ENCODE measurements around the gene SYNDIG1.

SYNDIG1 gene

GRCh38 chr20:24469116-24469893 lies at the start of gene SYNDIG1:
Gene SYNDIG1, plus strand, starts transcription at chr20:24469629. Its CDS starts 73,469 bp downstream, at chr20:24543098.
- no peak for DNase-seq (ENCODE audit: low read depth)

DNA sequence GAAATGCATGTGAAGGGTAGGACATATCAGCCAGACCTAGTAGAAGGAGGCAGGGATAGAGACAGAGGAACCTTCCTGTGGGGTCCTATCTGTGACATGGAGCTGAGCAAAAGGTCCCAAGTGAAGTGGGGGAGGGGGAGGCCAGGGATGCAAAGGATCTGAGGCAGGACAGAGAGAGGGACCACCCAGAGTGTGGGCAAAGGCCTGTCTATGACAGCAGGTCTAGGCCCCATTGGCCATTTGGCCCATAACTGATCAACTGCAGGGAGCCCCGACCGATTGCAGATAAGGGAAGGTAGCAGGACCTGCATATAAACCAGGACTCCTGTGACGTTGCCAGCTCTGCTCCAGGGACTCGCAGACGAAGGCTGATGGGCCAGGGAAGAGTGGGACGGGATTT lies 49.6 kb upstream of the SYNDIG1 start:
- no peak for DNase-seq (ENCODE audit: low read depth)

GRCh38 chr20:24420567-24420966 lies 48.9 kb upstream of the SYNDIG1 start:
- no peak for DNase-seq (ENCODE audit: low read depth)

DNA sequence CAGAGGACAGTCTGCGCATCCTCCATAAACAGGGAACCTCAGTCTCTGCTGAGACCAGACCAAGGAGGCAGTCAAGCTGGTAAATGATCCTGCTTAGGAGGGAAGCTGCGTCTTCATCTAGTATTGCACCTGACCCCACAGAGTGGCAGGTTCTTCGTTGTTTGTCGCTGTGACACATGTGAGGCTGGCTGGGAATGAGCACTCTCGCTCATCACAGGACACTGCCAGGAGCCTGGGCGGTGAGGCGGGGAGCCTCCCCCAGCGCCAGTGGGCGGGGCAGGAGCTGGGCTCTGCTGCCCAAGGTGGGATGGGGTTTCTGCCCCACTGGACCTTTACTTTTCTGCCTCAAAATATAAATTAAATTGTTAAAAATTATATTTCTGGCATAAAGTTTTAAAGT lies 48.4 kb upstream of the SYNDIG1 start:
- DNase-seq (ENCODE audit: low read depth): no peak

DNA sequence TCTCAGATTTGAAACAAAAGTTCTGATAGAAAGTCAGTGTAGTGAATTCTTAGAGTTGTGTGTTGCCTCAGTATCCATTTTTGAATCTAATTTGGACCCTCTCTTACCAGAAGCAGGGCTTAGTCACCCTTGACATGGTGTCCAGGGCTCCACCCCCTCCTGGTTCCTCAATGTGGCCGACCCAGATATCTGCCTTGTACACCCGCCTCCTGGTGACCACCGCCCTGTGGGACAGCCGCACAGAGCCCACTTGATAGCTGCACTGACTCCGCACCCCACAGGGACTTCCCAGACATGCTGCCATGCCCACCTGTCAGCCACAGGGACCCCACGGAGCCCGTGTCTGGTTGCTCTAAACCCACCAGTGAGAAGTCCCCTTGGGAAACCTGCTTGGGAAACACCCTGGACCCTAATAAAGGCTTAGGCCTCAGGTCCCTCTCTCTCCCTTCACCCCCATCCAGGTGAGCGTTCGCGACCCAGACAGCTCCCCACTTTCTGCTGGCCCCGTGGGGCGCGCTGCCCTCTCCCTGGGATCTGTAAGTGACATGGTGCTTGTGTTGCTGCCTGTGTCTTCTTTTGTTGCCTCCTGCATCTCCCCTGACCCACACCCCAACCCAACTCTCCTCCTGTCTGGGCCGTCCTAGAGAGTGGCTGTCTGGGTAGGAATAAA lies 47.2 kb upstream of the SYNDIG1 start:
- no peak for DNase-seq (ENCODE audit: low read depth)

DNA sequence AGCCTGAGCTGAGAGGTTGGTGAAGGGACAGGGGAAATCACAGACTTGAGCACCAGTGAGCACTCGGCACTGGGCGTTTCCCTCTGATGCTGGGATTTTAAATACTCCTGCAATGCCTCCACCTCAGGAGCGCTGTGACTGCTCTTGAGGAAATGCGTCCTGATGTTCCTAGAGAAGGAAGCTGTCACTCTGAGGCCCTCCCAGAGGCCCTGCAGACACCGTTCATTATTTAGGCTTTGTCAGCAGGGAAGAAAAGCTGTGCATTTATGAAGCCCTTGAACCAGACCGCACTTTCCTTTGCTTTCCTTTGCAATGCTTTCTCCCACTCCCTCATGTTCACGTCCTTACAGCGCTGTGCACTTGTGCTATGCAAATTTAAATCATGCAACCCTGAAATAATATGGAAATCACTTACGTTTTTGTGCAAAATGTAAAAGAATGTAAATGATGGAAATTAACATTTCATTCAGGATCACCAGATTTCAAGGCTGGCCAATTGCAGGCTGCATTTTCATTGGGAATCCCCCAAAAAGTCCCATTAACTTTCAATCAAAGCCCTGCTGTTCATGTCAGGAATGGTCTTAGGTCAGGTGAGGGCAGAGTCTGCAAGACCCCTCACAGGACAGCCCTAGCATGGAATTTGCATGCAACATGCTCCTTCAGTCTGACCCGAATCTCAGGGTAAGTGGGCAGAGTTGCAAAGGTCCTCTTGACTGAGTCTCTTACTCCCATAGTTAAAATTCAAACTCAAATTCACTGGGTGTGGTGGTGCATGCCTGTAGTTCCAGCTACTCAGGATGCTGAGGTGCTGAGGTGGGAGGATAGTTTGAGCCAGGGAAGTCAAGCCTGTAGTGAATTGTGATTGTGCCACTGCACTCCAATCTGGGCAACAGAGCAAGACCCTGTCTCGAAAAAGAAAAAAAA lies 45.8 kb upstream of the SYNDIG1 start:
- DNase-seq (ENCODE audit: low read depth): no peak

DNA sequence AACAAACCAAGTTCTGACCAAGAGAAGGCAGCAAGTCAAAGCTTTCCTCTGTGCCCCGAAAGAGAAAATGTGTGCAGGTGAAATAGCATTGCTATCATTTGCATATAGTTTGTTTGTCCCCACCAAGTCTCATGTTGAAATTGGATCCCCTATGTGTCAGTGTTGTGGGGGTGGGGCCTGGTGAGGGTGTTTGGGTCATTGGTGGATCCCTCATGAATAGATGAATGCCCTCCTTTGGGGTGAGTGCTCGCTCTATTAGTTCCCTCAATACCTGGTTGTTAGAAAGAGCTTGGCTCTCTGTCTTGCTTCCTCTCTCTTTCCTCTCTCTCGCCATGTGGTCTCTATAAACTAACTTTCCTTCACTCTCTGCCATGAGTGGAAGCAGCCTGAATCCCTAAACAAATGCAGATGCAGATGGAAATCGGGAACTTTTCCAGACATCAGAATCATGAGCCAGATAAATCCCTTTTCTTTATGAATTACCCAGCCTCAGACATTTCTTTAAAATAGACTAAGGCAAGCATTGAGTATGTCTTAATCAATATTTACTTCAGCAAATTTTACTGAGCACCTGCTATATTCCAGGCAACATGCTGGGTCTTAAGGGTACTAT lies 43.8 kb upstream of the SYNDIG1 start:
- DNase-seq (ENCODE audit: low read depth): no peak

DNA sequence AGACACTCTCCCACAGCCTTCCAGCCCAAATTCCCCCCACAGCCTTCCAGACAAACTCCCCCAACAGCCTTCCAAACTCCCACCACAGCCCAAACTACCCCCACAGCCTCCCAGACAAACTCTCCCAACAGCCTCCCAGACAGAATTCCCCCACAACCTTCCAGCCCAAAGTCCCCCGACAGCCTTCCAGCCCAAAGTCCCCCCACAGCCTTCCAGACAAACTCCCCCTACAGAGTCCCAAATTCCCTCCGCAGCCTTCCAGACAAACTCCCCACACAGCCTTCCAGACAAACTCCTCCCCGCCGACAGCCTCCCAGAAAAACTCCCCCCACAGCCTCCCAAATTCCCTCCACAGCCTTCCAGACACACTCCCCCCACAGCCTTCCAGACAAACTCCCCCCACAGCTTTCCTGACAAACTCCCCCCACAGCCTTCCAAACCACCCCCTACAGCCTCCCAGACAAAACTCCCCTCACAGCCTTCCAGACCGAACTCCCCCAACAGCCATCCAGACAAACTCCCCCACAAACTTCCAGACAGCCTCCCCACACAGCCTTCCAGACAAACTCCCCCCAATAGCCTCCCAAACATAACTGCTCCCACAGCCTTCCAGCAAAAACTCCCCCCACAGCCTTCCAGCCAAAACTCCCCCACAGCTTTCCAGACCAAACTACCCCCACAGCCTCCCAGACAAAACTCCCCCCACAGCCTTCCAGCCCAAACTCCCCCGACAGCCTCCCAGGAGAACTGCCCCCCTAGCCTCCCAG lies 38.0 kb upstream of the SYNDIG1 start:
- DNase-seq (ENCODE audit: low read depth): no peak

- no peak for DNase-seq (ENCODE audit: low read depth)
Observed at GRCh38 chr20:24432046-24432442, 37.4 kb upstream of the SYNDIG1 start.

DNA sequence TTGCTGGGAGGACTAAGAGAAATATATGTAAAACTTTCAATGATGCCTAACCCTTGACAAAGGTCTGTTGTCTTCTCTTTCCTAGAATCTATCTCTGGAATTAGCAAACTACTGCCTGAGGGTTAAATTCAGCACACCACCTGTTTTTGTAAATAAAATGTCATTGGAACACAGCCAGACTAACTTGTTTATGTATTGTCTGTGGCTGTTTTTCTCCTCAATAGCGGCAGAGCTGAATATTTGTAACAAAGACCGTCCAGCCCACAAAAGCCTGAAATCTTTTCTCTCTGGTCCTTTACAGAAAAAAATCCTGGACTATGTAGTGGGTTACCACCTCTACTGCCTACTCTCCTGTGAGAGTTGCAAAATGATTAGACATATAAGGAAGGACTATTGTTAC lies 33.3 kb upstream of the SYNDIG1 start:
- no peak for DNase-seq (ENCODE audit: low read depth)

DNA sequence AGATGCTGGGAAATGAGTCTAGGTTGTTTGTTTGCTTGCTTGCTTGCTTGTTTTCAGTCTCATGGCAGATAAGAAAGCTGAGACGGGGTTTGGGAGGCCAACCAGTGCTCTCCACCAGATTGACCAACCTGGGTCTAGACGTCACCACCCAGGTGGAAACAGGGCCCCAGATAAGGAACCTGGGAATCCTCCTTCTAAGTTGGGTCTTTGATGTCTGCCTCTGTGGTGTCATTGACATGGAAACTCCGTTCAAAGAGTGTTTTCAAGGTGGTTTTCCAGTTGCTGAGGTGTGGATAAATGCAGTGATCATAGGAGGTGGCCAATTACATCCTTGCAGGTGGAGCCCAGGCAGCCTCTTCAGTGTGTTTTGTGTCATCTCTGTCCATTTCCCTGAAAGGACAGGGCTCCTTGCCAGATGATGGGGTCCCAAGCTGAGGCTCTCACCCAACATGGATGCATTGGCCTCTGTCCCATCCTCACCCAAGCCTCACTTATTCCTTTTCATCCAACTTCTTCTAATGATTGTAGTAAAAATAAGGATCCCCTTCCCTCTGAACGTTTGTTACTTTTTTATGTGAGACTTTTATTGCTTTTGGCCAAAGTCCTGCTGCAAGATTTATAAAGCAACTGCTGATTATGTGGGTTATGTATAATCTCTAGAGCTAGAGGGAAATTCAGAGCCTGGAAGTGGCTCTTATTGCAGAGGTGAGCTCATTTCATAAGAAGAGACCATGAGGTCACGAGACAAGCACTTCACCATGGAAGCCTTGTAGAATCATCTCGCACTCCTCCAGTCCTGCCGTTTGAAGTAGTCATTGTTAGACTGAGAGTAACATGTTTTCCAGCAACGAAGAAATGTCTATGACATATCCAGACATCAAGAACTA lies 32.0 kb upstream of the SYNDIG1 start:
- no peak for DNase-seq (ENCODE audit: low read depth)

DNA sequence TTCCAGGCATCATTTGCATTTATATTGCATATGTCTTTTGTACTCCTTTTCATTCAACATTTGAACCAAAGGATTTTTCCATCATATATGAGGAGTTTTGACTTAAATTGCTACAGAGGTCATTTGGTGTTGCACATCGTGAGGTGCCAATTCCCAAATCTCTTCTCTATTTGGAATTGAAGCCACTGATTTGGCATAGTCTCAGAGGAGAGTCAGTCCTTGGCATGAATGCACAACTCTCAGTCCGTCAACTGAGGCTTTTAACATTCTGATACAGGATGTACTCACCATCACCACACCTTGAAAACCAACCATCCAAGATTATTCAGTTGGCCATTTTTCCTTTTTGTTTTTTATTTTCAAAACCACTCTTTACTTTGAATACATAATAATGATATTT lies 31.1 kb upstream of the SYNDIG1 start:
- DNase-seq (ENCODE audit: low read depth): no peak

GRCh38 chr20:24439737-24440387 lies 29.6 kb upstream of the SYNDIG1 start:
- DNase-seq (ENCODE audit: low read depth): no peak

GRCh38 chr20:24441661-24442060 lies 27.8 kb upstream of the SYNDIG1 start:
- no peak for DNase-seq (ENCODE audit: low read depth)

GRCh38 chr20:24442909-24443308 lies 26.5 kb upstream of the SYNDIG1 start:
- no peak for DNase-seq (ENCODE audit: low read depth)

DNA sequence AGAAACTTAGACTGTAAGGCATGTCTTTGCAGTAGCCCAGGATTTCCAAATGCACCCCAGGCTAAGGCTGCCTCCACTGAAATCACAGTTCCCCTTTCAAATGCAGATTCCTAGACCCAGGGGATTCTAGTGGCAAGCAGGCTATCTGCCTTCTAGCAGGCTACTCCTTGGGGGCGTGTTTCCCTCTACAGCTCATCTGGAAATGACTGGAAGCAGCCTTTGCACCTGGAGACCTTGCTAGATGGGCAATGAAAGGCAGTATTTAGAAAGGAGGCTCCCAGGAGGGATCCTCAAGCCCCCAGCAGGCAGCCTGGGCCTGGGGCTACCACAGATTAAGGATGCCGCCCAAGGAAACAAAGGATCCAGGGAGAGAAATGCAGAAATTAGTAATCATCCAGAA lies 26.0 kb upstream of the SYNDIG1 start:
- DNase-seq (ENCODE audit: low read depth): no peak

- no peak for DNase-seq (ENCODE audit: low read depth)
Observed at GRCh38 chr20:24444526-24445190, 24.8 kb upstream of the SYNDIG1 start.

GRCh38 chr20:24445510-24446170 lies 23.8 kb upstream of the SYNDIG1 start:
- DNase-seq (ENCODE audit: low read depth): no peak

- DNase-seq (ENCODE audit: low read depth): no peak
Observed at GRCh38 chr20:24446811-24447210, 22.6 kb upstream of the SYNDIG1 start.
